Prostate gland (tissue), 2 donors: Measurements from ENCODE around the gene ARFGAP1.

Source experiments
- POLR2A ChIP-seq: fragments of 450-650 bp; IDR thresholded peaks from one replicate; pipeline ENCODE4 v1.6.1; 2016; ENCODE audit warnings: antibody characterized with exemption, mild to moderate bottlenecking
- POLR2AphosphoS5 ChIP-seq: sonication (generic); formaldehyde crosslinking; IDR thresholded peaks from one replicate; pipeline ENCODE4 v1.6.1; 2017; ENCODE audit warnings: antibody characterized with exemption
- TF ChIP-seq, protein P1 (sequence below), 4 experiments: fragments of 200-600 bp in 2 of 4; fragments of 450-650 bp in 2 of 4; sonication (generic) in 2 of 4; IDR thresholded peaks; 1 replicate in 3 of 4; 2 replicates in 1 of 4; pipeline ENCODE4 v1.5.1; 2016 to 2019; ENCODE audit warnings: antibody characterized with exemption in 4 of 4, mild to moderate bottlenecking in 2 of 4, moderate library complexity in 2 of 4

DNA sequence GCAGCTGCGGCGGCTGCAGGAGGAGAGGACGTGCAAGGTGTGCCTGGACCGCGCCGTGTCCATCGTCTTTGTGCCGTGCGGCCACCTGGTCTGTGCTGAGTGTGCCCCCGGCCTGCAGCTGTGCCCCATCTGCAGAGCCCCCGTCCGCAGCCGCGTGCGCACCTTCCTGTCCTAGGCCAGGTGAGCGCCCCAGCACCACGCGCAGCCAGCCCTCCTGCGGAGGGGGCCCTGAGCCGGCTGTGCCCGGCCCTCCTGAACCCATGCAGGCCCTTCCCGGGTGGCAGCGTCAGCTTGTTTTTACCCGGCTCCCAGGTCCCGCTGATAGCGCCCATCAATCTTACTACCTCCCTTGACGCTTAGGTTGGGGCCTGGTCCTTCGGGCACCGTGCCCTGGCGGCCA, 33.2 kb upstream of the ARFGAP1 start:
- TF ChIP-seq, protein P1, sequence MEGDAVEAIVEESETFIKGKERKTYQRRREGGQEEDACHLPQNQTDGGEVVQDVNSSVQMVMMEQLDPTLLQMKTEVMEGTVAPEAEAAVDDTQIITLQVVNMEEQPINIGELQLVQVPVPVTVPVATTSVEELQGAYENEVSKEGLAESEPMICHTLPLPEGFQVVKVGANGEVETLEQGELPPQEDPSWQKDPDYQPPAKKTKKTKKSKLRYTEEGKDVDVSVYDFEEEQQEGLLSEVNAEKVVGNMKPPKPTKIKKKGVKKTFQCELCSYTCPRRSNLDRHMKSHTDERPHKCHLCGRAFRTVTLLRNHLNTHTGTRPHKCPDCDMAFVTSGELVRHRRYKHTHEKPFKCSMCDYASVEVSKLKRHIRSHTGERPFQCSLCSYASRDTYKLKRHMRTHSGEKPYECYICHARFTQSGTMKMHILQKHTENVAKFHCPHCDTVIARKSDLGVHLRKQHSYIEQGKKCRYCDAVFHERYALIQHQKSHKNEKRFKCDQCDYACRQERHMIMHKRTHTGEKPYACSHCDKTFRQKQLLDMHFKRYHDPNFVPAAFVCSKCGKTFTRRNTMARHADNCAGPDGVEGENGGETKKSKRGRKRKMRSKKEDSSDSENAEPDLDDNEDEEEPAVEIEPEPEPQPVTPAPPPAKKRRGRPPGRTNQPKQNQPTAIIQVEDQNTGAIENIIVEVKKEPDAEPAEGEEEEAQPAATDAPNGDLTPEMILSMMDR (IDR thresholded peaks at IDR 0.05) = no peak
- TF ChIP-seq POLR2A (no peak), POLR2AphosphoS5 (no peak)
